Ovary (tissue), 3 donors: ENCODE data around the gene TOR3A.

Experiments used
- EP300 ChIP-seq: sonication (generic); formaldehyde crosslinking; IDR thresholded peaks from one replicate; pipeline ENCODE4 v1.6.1; 2017; ENCODE audit warnings: antibody characterized with exemption
- POLR2A ChIP-seq: fragments of 450-650 bp; IDR thresholded peaks from one replicate; pipeline ENCODE4 v1.6.1; 2017; ENCODE audit warnings: antibody characterized with exemption, mild to moderate bottlenecking, moderate library complexity
- TF ChIP-seq, protein P1 (sequence below), 3 donors: fragments of 450-650 bp in 2 of 3; fragments of 200-600 bp in 1 of 3; IDR thresholded peaks; one replicate each; pipeline versions ENCODE4 v1.5.1 to v1.8.0; 2016 to 2022; ENCODE audit warnings: antibody characterized with exemption in 3 of 3, mild to moderate bottlenecking in 1 of 3
- donor health status: DM: no; HTN: no; CAD: no.

DNA sequence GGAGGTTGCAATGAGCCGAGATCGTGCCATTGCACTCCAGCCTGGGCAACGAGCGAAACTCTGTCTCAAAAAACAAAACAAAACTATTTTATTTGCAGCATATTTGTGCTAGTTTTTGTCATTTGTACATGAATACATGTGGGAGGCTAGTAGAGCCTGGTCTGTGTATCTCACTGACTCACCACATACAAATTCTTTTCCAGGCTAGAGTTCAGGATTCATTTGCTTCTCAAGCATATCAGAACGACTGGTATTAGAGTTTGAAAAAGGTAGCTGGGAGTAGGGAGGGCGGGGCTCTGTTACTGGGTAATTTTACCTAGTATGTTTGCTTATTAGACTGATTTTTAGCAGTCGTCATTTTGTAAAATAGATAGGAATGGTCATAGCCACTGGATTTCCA lies 4.5 kb upstream of the TOR3A start:
- TF ChIP-seq, protein P1, sequence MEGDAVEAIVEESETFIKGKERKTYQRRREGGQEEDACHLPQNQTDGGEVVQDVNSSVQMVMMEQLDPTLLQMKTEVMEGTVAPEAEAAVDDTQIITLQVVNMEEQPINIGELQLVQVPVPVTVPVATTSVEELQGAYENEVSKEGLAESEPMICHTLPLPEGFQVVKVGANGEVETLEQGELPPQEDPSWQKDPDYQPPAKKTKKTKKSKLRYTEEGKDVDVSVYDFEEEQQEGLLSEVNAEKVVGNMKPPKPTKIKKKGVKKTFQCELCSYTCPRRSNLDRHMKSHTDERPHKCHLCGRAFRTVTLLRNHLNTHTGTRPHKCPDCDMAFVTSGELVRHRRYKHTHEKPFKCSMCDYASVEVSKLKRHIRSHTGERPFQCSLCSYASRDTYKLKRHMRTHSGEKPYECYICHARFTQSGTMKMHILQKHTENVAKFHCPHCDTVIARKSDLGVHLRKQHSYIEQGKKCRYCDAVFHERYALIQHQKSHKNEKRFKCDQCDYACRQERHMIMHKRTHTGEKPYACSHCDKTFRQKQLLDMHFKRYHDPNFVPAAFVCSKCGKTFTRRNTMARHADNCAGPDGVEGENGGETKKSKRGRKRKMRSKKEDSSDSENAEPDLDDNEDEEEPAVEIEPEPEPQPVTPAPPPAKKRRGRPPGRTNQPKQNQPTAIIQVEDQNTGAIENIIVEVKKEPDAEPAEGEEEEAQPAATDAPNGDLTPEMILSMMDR (IDR thresholded peaks at IDR 0.05), result no peak
- TF ChIP-seq POLR2A, result no peak
- TF ChIP-seq EP300, result no peak
